ENCODE measurements around the gene TEX44. TPM values are rescaled to one million over a fixed set of nuclear protein-coding genes. Genes with fewer than 3 reads are reported as not detected.

Gene TEX44
- total RNA-seq, 1 experiment from 2014 or later = not detected

DNA sequence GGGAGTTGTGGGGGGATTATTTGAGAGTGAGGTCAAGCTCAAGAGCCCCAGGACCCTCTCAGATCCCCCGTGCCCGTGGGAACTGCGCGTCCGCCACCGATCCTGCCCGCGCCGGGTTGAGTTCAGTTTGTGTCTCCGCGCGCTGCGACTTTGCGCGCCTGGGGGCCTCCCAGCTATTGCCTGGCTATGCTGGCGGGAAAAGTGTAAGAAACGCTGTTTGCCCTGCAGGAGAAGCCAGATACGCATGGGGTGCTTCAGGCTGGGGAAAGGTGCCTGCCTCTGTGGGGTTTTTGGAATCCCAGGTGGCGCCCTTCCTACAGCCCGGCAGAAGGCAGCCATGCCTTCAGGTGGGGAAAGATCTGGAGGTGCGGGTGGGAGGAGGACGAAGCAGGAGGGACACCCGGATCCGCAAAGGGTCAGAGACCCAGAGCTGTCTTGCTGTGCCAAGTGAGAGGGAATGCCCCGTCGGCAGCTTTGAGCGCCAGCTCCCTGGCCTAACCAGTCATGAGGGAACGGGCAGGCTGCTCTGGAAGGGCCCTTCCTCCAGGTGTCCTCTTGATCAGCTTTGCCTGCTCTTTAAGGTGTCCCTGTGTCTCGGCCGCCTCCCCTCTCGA lies 22.5 kb downstream of the TEX44 start:
- Histone ChIP-seq H4K20me1 (ENCODE audit: insufficient read depth) (no peaks in the 10 kb centered on the region), H3K27ac (ENCODE audit: low read depth, low read length) (peak overlapping the region; percentile 99), H2AFZ (ENCODE audit: low read depth, low read length, poor library complexity, severe bottlenecking) (no peak overlapping the region), H3K27me3 (ENCODE audit: insufficient read depth, low read length) (no peaks in the 10 kb centered on the region), H3K9me2 (ENCODE audit: insufficient read depth) (no peaks in the 10 kb centered on the region), H3K9ac (ENCODE audit: low read length) (peak overlapping the region; percentile 84), H3K9me3 (ENCODE audit: control insufficient read depth in 1 of 2, insufficient read depth in 1 of 2, low read depth in 1 of 2, low read length in 2 of 2) (no peaks in the 10 kb centered on the region), H3K4me2 (ENCODE audit: low read length) (peak overlapping the region; percentile 83), H3K4me3 (replicated peaks in 1 of 2; ENCODE audit: low read depth in 1 of 2, low read length in 2 of 2) (no peak overlapping the region), H3K79me2 (ENCODE audit: insufficient read depth, low read length) (no peaks in the 10 kb centered on the region), H3K4me1 (ENCODE audit: control insufficient read depth in 1 of 2, insufficient read depth in 2 of 2, low read length in 2 of 2) (peaks cover 72 to 87% of the 10 kb centered on the region in 2 experiments), H3K36me3 (ENCODE audit: control insufficient read depth in 1 of 2, insufficient read depth in 2 of 2, low read length in 2 of 2) (no peaks in the 10 kb centered on the region)
- DNase-seq (ENCODE audit: low read depth, low spot score) = no peak
- BruUV-seq (replicated peaks) = no TSS peak
- POLR2A ChIA-PET = interaction anchor here (2.1 kb wide), 1 partner anchor 51 kb away, joined by 12 read pairs; no protein-coding TSS in a partner anchor
- no peak for TF ChIP-seq EZH2phosphoT487 (IDR thresholded peaks at IDR 0.05; ENCODE audit: borderline replicate concordance)
- TF ChIP-seq EZH2 (IDR thresholded peaks at IDR 0.05) = no peak
- no peak for TF ChIP-seq SP1 (IDR thresholded peaks at IDR 0.05; ENCODE audit: low read depth)
- no peak for TF ChIP-seq CBX3 (IDR thresholded peaks at IDR 0.05; ENCODE audit: low read depth)
- no peak for TF ChIP-seq YY1 (IDR thresholded peaks at IDR 0.05; ENCODE audit: extremely low read depth, insufficient replicate concordance, low read depth, low read length)
- TF ChIP-seq TCF7L2 (IDR thresholded peaks at IDR 0.05; ENCODE audit: borderline replicate concordance, extremely low read depth, insufficient read depth, insufficient read length) = no peak
- TF ChIP-seq POLR2A (IDR thresholded peaks at IDR 0.05; ENCODE audit: borderline replicate concordance, extremely low read depth, insufficient read depth, insufficient read length) = no peak
- no peak for TF ChIP-seq CEBPB (IDR thresholded peaks at IDR 0.05; ENCODE audit: low read depth)
- TF ChIP-seq FOSL1 (IDR thresholded peaks at IDR 0.05; ENCODE audit: low read depth) = no peak
- TF ChIP-seq ZNF274 (IDR thresholded peaks at IDR 0.05; ENCODE audit: low read depth, low read length) = no peak
- TF ChIP-seq, protein P1, sequence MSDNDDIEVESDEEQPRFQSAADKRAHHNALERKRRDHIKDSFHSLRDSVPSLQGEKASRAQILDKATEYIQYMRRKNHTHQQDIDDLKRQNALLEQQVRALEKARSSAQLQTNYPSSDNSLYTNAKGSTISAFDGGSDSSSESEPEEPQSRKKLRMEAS (IDR thresholded peaks at IDR 0.05) = no peak
- TF ChIP-seq, protein P2, sequence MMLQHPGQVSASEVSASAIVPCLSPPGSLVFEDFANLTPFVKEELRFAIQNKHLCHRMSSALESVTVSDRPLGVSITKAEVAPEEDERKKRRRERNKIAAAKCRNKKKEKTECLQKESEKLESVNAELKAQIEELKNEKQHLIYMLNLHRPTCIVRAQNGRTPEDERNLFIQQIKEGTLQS (IDR thresholded peaks at IDR 0.05) = no peak
- TF ChIP-seq, protein P3, sequence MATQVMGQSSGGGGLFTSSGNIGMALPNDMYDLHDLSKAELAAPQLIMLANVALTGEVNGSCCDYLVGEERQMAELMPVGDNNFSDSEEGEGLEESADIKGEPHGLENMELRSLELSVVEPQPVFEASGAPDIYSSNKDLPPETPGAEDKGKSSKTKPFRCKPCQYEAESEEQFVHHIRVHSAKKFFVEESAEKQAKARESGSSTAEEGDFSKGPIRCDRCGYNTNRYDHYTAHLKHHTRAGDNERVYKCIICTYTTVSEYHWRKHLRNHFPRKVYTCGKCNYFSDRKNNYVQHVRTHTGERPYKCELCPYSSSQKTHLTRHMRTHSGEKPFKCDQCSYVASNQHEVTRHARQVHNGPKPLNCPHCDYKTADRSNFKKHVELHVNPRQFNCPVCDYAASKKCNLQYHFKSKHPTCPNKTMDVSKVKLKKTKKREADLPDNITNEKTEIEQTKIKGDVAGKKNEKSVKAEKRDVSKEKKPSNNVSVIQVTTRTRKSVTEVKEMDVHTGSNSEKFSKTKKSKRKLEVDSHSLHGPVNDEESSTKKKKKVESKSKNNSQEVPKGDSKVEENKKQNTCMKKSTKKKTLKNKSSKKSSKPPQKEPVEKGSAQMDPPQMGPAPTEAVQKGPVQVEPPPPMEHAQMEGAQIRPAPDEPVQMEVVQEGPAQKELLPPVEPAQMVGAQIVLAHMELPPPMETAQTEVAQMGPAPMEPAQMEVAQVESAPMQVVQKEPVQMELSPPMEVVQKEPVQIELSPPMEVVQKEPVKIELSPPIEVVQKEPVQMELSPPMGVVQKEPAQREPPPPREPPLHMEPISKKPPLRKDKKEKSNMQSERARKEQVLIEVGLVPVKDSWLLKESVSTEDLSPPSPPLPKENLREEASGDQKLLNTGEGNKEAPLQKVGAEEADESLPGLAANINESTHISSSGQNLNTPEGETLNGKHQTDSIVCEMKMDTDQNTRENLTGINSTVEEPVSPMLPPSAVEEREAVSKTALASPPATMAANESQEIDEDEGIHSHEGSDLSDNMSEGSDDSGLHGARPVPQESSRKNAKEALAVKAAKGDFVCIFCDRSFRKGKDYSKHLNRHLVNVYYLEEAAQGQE (IDR thresholded peaks at IDR 0.05; ENCODE audit: low read depth) = no peak
- TF ChIP-seq RAD21 (IDR thresholded peaks at IDR 0.05; ENCODE audit: low read depth) = no peak
- TF ChIP-seq SIN3A (IDR thresholded peaks at IDR 0.05; ENCODE audit: low read depth) = no peak
- intact Hi-C loops (cut with micrococcal nuclease) = no loop called here
- CTCF ChIA-PET = interaction anchor here (6.1 kb wide), 1 partner anchor 59 kb away, joined by 162 read pairs; no protein-coding TSS in a partner anchor
- ATAC-seq = no peak
- RAD21 ChIA-PET (ENCODE audit: low non-redundant PET in 1 of 2, low total read pairs in 2 of 2, uncharacterized antibody in 2 of 2, unreplicated experiment in 2 of 2) = no interaction called here
